H9 (cell line): ENCODE data around the gene CRCP. TPM values are rescaled to one million over a fixed set of nuclear protein-coding genes. Genes with fewer than 3 reads are reported as not detected.
"Not testable (repeated sequence)": the region's sequence is repeated elsewhere in the genome, so short reads cannot be mapped to it uniquely, and the experiment has no call there.

ENCODE experiments used
- DNase-seq: peaks from one replicate; pipeline ENCODE4 v3.0.0-alpha.2; 2017
- H2AFZ ChIP-seq: one replicate; pipeline ENCODE4 v1.6.1; 2013; ENCODE audit warnings: mild to moderate bottlenecking, low read length, control low read depth, moderate library complexity
- H2AK5ac ChIP-seq: 2 replicates; pipeline ENCODE4 v1.6.1; 2013; ENCODE audit warnings: low read length, control low read depth, mixed read lengths; ENCODE audit not compliant: insufficient read length
- H2BK120ac ChIP-seq: one replicate; pipeline ENCODE4 v1.6.1; 2013; ENCODE audit warnings: low read depth, mild to moderate bottlenecking, low read length, control low read depth, inconsistent platforms; ENCODE audit not compliant: poor library complexity, severe bottlenecking
- H2BK12ac ChIP-seq: 2 replicates; pipeline ENCODE4 v1.6.1; 2013; ENCODE audit warnings: low read length, control low read depth, mixed read lengths, low read depth; ENCODE audit not compliant: insufficient read length
- H2BK15ac ChIP-seq: 2 replicates; pipeline ENCODE4 v1.6.1; 2013; ENCODE audit warnings: low read depth, low read length, control low read depth
- H2BK20ac ChIP-seq: one replicate; pipeline ENCODE4 v1.6.1; 2013; ENCODE audit warnings: low read depth, mild to moderate bottlenecking, low read length, control low read depth, inconsistent platforms; ENCODE audit not compliant: poor library complexity, severe bottlenecking
- H2BK5ac ChIP-seq: 2 replicates; pipeline ENCODE4 v1.6.1; 2013; ENCODE audit warnings: low read length, control low read depth, mixed read lengths; ENCODE audit not compliant: insufficient read length
- H3K14ac ChIP-seq: 2 replicates; pipeline ENCODE4 v1.6.1; 2013; ENCODE audit warnings: low read length, control low read depth; ENCODE audit not compliant: insufficient read depth
- H3K18ac ChIP-seq: 2 replicates; pipeline ENCODE4 v1.6.1; 2013; ENCODE audit warnings: low read depth, mild to moderate bottlenecking, mixed read lengths, low read length, control low read depth; ENCODE audit not compliant: insufficient read length
- H3K23ac ChIP-seq: 2 replicates; pipeline ENCODE4 v1.6.1; 2013; ENCODE audit warnings: low read length, control low read depth, mixed read lengths, low read depth; ENCODE audit not compliant: insufficient read length
- H3K23me2 ChIP-seq: 2 replicates; pipeline ENCODE4 v1.6.1; 2013; ENCODE audit warnings: low read depth, mild to moderate bottlenecking, mixed read lengths, low read length, control low read depth; ENCODE audit not compliant: insufficient read length, poor library complexity, severe bottlenecking
- H3K27ac ChIP-seq: 2 replicates; pipeline ENCODE4 v1.5.1; 2013; ENCODE audit warnings: low read length, control low read depth, mixed read lengths, low read depth; ENCODE audit not compliant: insufficient read length
- H3K27me3 ChIP-seq: 2 replicates; pipeline ENCODE4 v1.6.1; 2013; ENCODE audit warnings: low read length, control low read depth, inconsistent platforms; ENCODE audit not compliant: insufficient read depth
- H3K4ac ChIP-seq: 2 replicates; pipeline ENCODE4 v1.6.1; 2013; ENCODE audit warnings: low read depth, mild to moderate bottlenecking, control low read depth, inconsistent platforms, low read length, moderate library complexity
- H3K4me1 ChIP-seq: 2 replicates; pipeline ENCODE4 v1.6.1; 2013; ENCODE audit warnings: low read length, control low read depth, inconsistent platforms; ENCODE audit not compliant: insufficient read depth
- H3K4me2 ChIP-seq: 2 replicates; pipeline ENCODE4 v1.6.1; 2013; ENCODE audit warnings: low read length, control low read depth, mixed read lengths; ENCODE audit not compliant: insufficient read length, insufficient read depth
- H3K56ac ChIP-seq: 2 replicates; pipeline ENCODE4 v1.6.1; 2013; ENCODE audit warnings: low read depth, mild to moderate bottlenecking, mixed read lengths, low read length, control low read depth; ENCODE audit not compliant: insufficient read length
- H3K79me1 ChIP-seq: 2 replicates; pipeline ENCODE4 v1.6.1; 2013; ENCODE audit warnings: low read depth, mild to moderate bottlenecking, moderate library complexity, low read length, control low read depth, inconsistent platforms; ENCODE audit not compliant: insufficient read depth, poor library complexity, severe bottlenecking
- H3K79me2 ChIP-seq: 2 replicates; pipeline ENCODE4 v1.6.1; 2013; ENCODE audit warnings: low read length, control low read depth, inconsistent platforms; ENCODE audit not compliant: insufficient read depth
- H3K9ac ChIP-seq: 2 replicates; pipeline ENCODE4 v1.6.1; 2013; ENCODE audit warnings: low read length, control low read depth, mixed read lengths; ENCODE audit not compliant: insufficient read length; ENCODE audit errors: extremely low read depth
- H3K9me3 ChIP-seq: one replicate; pipeline ENCODE4 v1.6.1; 2013; ENCODE audit warnings: low read depth, low read length, inconsistent platforms; ENCODE audit not compliant: control insufficient read depth
- H3T11ph ChIP-seq: one replicate; pipeline ENCODE4 v1.6.1; 2013; ENCODE audit warnings: mild to moderate bottlenecking, low read length, control low read depth, inconsistent platforms
- H4K20me1 ChIP-seq: one replicate; pipeline ENCODE4 v1.6.1; 2013; ENCODE audit not compliant: control insufficient read depth, insufficient read length, insufficient read depth
- H4K5ac ChIP-seq: 2 replicates; pipeline ENCODE4 v1.6.1; 2013; ENCODE audit warnings: low read depth, mild to moderate bottlenecking, mixed read lengths, low read length, control low read depth; ENCODE audit not compliant: insufficient read length
- H4K8ac ChIP-seq: replicated peaks from 2 replicates; pipeline ENCODE4 v1.6.1; 2013; ENCODE audit warnings: low read length, control low read depth, mixed read lengths, low read depth; ENCODE audit not compliant: insufficient read length
- H4K91ac ChIP-seq: 2 replicates; pipeline ENCODE4 v1.6.1; 2013; ENCODE audit warnings: low read depth, mild to moderate bottlenecking, moderate library complexity, mixed read lengths, low read length, control low read depth; ENCODE audit not compliant: insufficient read length
- H3K27ac Mint-ChIP-seq, 3 experiments: 2 replicates in 2 of 3; 3 replicates in 1 of 3; pipeline ENCODE4 v1.8.0; 2020 to 2021; ENCODE audit warnings: mixed read lengths in 3 of 3, mild to moderate bottlenecking in 1 of 3, moderate library complexity in 1 of 3
- H3K27me3 Mint-ChIP-seq: 2 replicates; pipeline ENCODE4 v1.8.0; 2021; ENCODE audit warnings: low read depth, mild to moderate bottlenecking, moderate library complexity, mixed read lengths
- H3K36me3 Mint-ChIP-seq, 3 experiments: 2 replicates in 2 of 3; 3 replicates in 1 of 3; pipeline ENCODE4 v1.8.0; 2020 to 2021; ENCODE audit warnings: low read depth in 3 of 3, mixed read lengths in 3 of 3; ENCODE audit not compliant: insufficient read depth in 1 of 3
- H3K4me1 Mint-ChIP-seq, 2 experiments: 2 replicates each; pipeline ENCODE4 v1.8.0; 2020; ENCODE audit warnings: mixed read lengths in 2 of 2
- H3K4me3 Mint-ChIP-seq, 2 experiments: 2 replicates in 1 of 2; 3 replicates in 1 of 2; pipeline ENCODE4 v1.8.0; 2020 to 2021; ENCODE audit warnings: mild to moderate bottlenecking in 2 of 2, mixed read lengths in 2 of 2, moderate library complexity in 1 of 2
- H3K9me3 Mint-ChIP-seq, 2 experiments: 2 replicates in 1 of 2; 3 replicates in 1 of 2; pipeline ENCODE4 v1.8.0; 2020; ENCODE audit warnings: mild to moderate bottlenecking in 2 of 2, mixed read lengths in 2 of 2, moderate library complexity in 1 of 2
- CTCF ChIP-seq: fragments of 200-600 bp; sonication (generic); conservative IDR thresholded peaks from 3 replicates; pipeline ENCODE4 v1.8.0; 2021; ENCODE audit warnings: antibody characterized with exemption, mild to moderate bottlenecking
- WGBS: extraction: QIAGEN DNeasy Blood & Tissue Kit; methylation state at CpG from one replicate; pipeline ENCODE4 v1.1.7; 2013; ENCODE audit warnings: missing lambda C conversion rate, low lambda C conversion rate, mixed read lengths; ENCODE audit not compliant: insufficient read length; ENCODE audit errors: extremely low coverage; 5-methylcytosine and 5-hydroxymethylcytosine counted together
- total RNA-seq: library from RNA; stranded (reverse); gene quantifications from 2 replicates; pipeline ENCODE4 v1.2.1, GENCODE V29; 2021

The CRCP gene
- total RNA-seq, 1 experiment from 2014 or later, result 39.0 TPM

- no peaks in the 10 kb centered on the region for H3K4me1 ChIP-seq
- H4K8ac ChIP-seq, result no peak overlapping the region
- H2BK5ac ChIP-seq, result no peak overlapping the region
- H2AFZ ChIP-seq, result no peak overlapping the region
- H3K23me2 ChIP-seq, result no peaks in the 10 kb centered on the region
- no peak for TF ChIP-seq CTCF
- no peaks in the 10 kb centered on the region for H3K79me1 ChIP-seq
- H3K4me2 ChIP-seq, result no peak overlapping the region
- no peak overlapping the region for H3T11ph ChIP-seq
- H3K56ac ChIP-seq, result no peak overlapping the region
- no peaks in the 10 kb centered on the region for H3K9me3 ChIP-seq
- H2AK5ac ChIP-seq, result no peak overlapping the region
- no peaks in the 10 kb centered on the region for H3K27me3 ChIP-seq
- no peak overlapping the region for H3K9ac ChIP-seq
- Mint-ChIP-seq H3K4me3 (peak overlapping the region; percentile 55 to 77), H3K4me1 (peaks cover 8 to 11% of the 10 kb centered on the region in 2 experiments), H3K36me3 (no peaks in the 10 kb centered on the region; a peak in 1 of 7 replicates), H3K9me3 (peaks cover 0 to 2% of the 10 kb centered on the region in 2 experiments; a peak in 1 of 5 replicates), H3K27me3 (no peaks in the 10 kb centered on the region), H3K27ac (peak overlapping the region; percentile 16 to 83 (median 63); a peak in 3 of 7 replicates)
- H2BK120ac ChIP-seq, result no peak overlapping the region
- no peak overlapping the region for H3K23ac ChIP-seq
- no CpG with 5 or more reads among the region's 12 CpGs for WGBS
- no peak overlapping the region for H3K14ac ChIP-seq
- H4K91ac ChIP-seq, result no peak overlapping the region
- no peak overlapping the region for H2BK20ac ChIP-seq
- no peak for DNase-seq
- no peak overlapping the region for H2BK15ac ChIP-seq
- H3K18ac ChIP-seq, result no peak overlapping the region
- H3K79me2 ChIP-seq, result no peaks in the 10 kb centered on the region
- no peaks in the 10 kb centered on the region for H4K20me1 ChIP-seq
- H3K4ac ChIP-seq, result no peak overlapping the region
- H2BK12ac ChIP-seq, result no peak overlapping the region
- no peak overlapping the region for H3K27ac ChIP-seq
- H4K5ac ChIP-seq, result no peak overlapping the region
Measured at GRCh38 chr7:66100408-66101050, 14.1 kb upstream of the CRCP start.

GRCh38 chr7:66102168-66102567 is 12.5 kb upstream of the CRCP start:
- peaks cover 8 to 11% of the 10 kb centered on the region in 2 experiments for H3K4me1 Mint-ChIP-seq
- H3K27ac Mint-ChIP-seq, H3K18ac ChIP-seq, H3K56ac ChIP-seq, H3K4me1 ChIP-seq, H3K23ac ChIP-seq, H4K8ac ChIP-seq, H3T11ph ChIP-seq, H2BK5ac ChIP-seq, H2AK5ac ChIP-seq, H2BK120ac ChIP-seq, H4K5ac ChIP-seq, H3K27me3 Mint-ChIP-seq, H2BK20ac ChIP-seq, H2BK15ac ChIP-seq, H3K14ac ChIP-seq, H3K9ac ChIP-seq, H3K9me3 ChIP-seq, H2BK12ac ChIP-seq, H3K79me2 ChIP-seq, H3K27ac ChIP-seq, DNase-seq, H4K91ac ChIP-seq, H3K4me3 Mint-ChIP-seq, H3K36me3 Mint-ChIP-seq, H3K23me2 ChIP-seq, H3K27me3 ChIP-seq, H3K9me3 Mint-ChIP-seq, H3K4ac ChIP-seq, H2AFZ ChIP-seq, H3K4me2 ChIP-seq, H4K20me1 ChIP-seq, H3K79me1 ChIP-seq: not testable (repeated sequence)
- WGBS, result no CpG with 5 or more reads among the region's 6 CpGs
